GM12865 (cell line): ENCODE results near the gene HTR1D.
"Not testable (repeated sequence)": the region's sequence is repeated elsewhere in the genome, so short reads cannot be mapped to it uniquely, and the experiment has no call there.

Experiments used
- DNase-seq: peaks from one replicate; pipeline ENCODE4 v3.0.0; 2010; ENCODE audit warnings: low read depth
- H3K4me3 ChIP-seq: 2 replicates; pipeline ENCODE4 v1.5.1; 2011; ENCODE audit warnings: mild to moderate bottlenecking, low read depth, low read length, control low read depth
- TF ChIP-seq, protein P1 (sequence below): IDR thresholded peaks from 2 replicates; pipeline ENCODE4 v1.5.1; 2011; ENCODE audit warnings: low read length, control low read depth, low read depth, inconsistent platforms; ENCODE audit not compliant: insufficient read depth; ENCODE audit errors: missing control alignments

The HTR1D gene

DNA sequence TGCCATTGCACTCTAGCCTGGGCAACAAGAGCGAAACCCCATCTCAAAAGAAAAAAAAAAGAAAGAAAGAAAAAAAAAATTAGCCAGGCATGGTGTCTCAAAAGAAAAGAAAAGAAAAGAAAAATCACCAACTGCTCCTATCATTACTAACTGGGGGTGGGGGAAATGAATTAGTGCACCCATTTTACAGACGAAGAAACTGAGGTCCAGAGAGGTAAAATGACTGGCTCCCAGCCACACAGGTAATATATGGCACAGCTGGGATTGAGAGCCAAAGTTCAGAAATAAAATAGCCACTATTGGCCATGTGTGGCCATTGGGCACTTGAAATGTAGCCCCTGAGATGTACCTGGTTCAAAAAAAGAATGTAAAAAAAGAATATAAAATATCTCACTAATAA is 8.8 kb downstream of the HTR1D start:
- DNase-seq, result no peak
- TF ChIP-seq, protein P1, sequence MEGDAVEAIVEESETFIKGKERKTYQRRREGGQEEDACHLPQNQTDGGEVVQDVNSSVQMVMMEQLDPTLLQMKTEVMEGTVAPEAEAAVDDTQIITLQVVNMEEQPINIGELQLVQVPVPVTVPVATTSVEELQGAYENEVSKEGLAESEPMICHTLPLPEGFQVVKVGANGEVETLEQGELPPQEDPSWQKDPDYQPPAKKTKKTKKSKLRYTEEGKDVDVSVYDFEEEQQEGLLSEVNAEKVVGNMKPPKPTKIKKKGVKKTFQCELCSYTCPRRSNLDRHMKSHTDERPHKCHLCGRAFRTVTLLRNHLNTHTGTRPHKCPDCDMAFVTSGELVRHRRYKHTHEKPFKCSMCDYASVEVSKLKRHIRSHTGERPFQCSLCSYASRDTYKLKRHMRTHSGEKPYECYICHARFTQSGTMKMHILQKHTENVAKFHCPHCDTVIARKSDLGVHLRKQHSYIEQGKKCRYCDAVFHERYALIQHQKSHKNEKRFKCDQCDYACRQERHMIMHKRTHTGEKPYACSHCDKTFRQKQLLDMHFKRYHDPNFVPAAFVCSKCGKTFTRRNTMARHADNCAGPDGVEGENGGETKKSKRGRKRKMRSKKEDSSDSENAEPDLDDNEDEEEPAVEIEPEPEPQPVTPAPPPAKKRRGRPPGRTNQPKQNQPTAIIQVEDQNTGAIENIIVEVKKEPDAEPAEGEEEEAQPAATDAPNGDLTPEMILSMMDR, result no peak

DNA sequence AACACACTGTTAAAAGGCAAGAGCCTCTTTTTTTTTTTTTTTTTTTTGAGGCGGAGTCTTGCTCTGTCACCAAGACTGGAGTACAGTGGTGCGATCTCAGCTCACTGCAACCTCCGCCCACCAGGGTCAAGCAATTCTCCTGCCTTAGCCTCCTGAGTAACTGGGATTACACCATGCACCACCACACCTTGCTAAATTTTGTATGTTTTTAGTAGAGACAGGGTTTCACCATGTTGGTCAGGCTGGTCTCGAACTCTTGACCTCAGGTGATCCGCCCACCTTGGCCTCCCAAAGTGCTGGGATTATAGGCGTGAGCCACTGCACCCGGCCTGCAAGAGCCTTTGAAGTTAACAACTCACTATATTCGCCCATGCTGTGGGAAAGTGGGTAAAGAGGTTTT is 9.6 kb downstream of the HTR1D start:
- H3K4me3 ChIP-seq, DNase-seq: not testable (repeated sequence)

More for the DNA sequence above, 8.8 kb downstream of the HTR1D start:
- H3K4me3 ChIP-seq, result no peak overlapping the region

DNA sequence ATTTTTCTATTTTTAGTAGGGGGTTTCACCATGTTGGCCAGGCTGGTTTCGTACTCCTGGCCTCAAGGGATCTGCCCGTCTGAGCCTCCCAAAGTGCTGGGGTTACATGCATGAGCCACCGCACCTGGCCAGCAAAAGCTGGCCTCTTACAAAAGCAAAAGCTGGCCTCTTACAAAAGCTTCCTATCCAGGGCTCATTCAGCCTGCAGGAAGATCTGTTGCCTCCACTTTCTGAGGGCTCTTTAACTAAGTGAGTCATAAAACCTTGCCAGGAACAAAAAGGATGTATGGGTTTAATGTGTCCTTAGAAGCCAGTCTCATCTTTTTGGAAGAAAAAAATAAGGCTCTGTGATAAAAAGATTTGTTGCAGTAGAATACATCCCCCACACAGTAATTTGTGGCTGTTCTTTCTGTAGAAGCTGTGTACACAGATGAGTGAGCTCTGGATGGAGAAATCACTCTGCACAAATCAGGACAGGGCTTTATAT is 15.0 kb downstream of the HTR1D start:
- TF ChIP-seq, protein P1, result no peak
- H3K4me3 ChIP-seq, result no peak overlapping the region
- DNase-seq, result peak; percentile 55

DNA sequence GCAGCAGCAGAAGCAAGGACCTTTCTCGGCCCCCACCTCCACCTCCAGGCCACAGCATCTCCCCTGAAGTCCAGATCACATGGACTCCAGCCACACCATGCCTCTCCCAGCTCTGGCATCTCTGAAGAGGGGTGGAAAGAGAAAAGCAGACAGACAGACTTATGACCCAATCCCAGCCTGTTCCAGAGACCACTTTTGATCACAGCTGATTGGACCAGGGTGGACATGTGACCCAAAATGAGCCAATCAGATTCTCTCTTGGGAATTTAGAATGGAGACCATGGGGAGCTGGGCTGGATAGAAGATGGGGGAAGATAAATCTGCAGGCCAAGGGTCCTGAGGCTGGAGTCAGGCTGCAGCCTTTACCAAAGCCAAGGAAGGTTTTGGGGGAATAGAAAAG is 16.4 kb downstream of the HTR1D start:
- no peak for DNase-seq
- TF ChIP-seq, protein P1, result no peak
- no peak overlapping the region for H3K4me3 ChIP-seq

DNA sequence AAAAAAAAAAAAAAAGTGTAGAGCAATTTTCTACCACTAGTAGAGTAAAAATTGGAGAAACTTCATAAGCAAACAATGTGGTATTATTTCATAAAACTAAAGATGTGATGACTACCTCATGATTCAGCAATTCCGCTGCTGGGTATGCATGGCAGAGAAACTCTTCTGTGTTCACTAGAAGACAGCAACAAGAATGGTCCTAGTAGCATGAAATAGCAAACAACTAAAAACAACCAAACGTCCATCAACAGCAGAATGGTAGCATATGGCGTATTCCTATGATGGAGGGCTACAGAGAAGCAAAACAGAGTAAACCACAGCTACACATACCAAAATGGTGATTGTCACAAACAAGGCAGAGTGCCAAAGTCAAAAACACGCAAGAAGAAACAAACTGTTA is 18.9 kb downstream of the HTR1D start:
- TF ChIP-seq, protein P1, result no peak
- DNase-seq, result no peak
- H3K4me3 ChIP-seq, result no peak overlapping the region

DNA sequence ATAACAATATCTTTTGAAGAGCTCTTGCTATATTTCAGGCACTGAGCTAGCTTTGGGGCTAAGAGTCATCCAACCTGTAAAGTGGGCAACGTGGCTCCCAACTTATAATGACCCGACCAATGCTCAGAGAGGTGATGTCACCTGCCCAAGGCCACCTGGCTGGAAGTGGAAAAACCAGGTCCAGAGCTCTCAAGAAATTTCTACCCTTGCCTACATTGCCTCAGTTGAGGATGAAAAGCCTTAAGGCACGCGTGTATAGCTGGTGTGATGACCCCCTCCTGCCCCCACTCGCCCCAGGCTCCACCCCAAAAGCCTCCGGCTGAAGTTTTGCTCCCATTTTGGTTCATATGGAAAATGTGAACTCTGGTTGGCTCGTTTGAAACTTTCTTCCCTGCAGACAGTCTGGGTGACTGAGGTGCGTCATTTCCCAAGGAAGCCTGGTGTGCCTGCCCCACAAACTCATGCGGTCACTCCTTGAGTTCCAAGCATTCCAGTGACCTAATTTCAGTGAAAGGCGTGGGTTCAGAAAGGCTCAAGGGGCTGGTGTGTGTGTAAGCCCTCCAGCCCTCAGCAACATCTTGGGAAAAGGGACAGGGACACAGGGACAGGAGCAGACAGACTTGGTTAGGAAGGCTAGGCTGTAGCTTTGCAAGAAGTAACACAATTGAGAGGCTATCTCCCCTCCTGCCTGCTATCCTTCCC is 20.5 kb downstream of the HTR1D start:
- DNase-seq, result no peak
- TF ChIP-seq, protein P1, result no peak
- no peak overlapping the region for H3K4me3 ChIP-seq

DNA sequence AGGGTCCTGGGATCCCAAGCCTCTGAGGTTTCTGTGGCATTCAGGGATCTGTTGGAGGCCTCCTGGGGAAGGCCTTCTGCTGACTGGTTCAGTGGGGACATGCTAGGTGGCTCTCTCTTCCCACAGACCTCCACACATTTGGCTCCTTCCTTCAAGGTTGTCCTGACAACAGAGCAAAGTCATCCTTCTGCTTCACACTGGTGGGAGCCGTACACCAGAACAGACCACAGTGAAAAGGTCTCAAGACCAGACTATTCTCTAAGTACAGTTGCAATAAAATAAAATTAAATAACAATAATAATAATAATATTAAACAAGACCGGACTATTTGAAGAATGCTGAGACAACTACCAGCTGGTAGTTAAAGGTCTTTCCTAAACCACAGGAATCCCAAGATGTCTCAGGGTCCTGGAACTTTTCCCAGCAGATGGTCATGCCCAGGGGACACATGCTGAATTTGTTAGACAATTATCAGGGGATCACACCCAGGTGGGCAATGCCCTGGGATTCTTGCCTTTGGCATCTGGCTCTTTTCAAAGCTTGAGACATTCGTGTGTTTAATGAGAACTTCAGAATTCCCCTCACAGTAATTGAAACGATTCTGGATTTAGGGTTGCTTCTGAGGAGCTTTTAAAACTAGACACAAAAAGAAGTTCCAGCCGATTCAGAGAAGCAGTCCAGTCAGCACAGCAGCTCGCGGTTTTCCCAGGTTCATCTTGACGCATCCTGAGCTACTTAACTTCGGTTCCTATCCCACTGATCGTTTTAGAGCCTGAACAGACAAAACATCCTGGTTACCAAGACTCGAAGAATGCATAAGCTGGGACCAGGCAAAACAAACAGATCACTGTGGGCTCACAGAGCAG is 22.9 kb downstream of the HTR1D start:
- TF ChIP-seq, protein P1, result no peak
- H3K4me3 ChIP-seq, result no peak overlapping the region
- no peak for DNase-seq
